H1 (cell line): ENCODE results near the gene ADK. TPM values are rescaled to one million over a fixed set of nuclear protein-coding genes. Genes with fewer than 3 reads are reported as not detected.

Experiments
- BCL11A ChIP-seq, 2 experiments: IDR thresholded peaks; one replicate each; pipeline ENCODE4 v1.6.1; 2011; ENCODE audit warnings: low read depth in 2 of 2, low read length in 2 of 2, mild to moderate bottlenecking in 2 of 2
- CBX8 ChIP-seq: fragments of 300-800, 300-1000 bp; sonication (generic); IDR thresholded peaks from 2 replicates; pipeline ENCODE4 v1.7.1; 2016; ENCODE audit warnings: low read depth, low read length, borderline replicate concordance
- EGR1 ChIP-seq: IDR thresholded peaks from 2 replicates; pipeline ENCODE4 v1.6.1; 2011; ENCODE audit warnings: low read depth, low read length, borderline replicate concordance
- YY1 ChIP-seq: IDR thresholded peaks from 2 replicates; pipeline ENCODE4 v1.6.1; 2011; ENCODE audit warnings: low read depth, mild to moderate bottlenecking, low read length
- polyA plus RNA-seq, 7 experiments: library from polyadenylated mRNA; depleted of rRNA in 3 of 7; stranded (reverse) in 5 of 7; unstranded in 2 of 7; fragments of >200 nt in 5 of 7; fragments of 200-250 nt in 2 of 7; gene quantifications; 1 replicate in 5 of 7; 2 replicates in 1 of 7; 4 replicates in 1 of 7; pipeline versions ENCODE4 v1.2.1 to v1.2.3, GENCODE V29; 2011 to 2013; ENCODE audit warnings: missing spikeins in 2 of 7, mixed read lengths in 2 of 7
- total RNA-seq: library from RNA; stranded (reverse); fragmentation: NEBNext Ultra II Directional; extraction: Animal tissue kit (Norgen Biotek cat#: 25700); gene quantifications from 2 replicates; pipeline ENCODE4 v1.2.1, GENCODE V29; 2021

ADK gene
- total and polyA plus RNA-seq, 2 of the 8 experiments (the other 6 are each of a cell fraction or from before 2014, with no cell fraction given), result 12.3 to 42.4 TPM

- no peak for TF ChIP-seq CBX8
- TF ChIP-seq BCL11A (IDR thresholded peaks at IDR 0.05; ENCODE audit: low read depth in 2 of 2, low read length in 2 of 2), result no peak
- no peak for TF ChIP-seq EGR1
- TF ChIP-seq YY1, result no peak
These were observed 138.9 kb downstream of the ADK start (continued) for GRCh38 chr10:74289951-74290350.
